HuH-7 (cell line): ENCODE results near the gene MEF2A.

Experiments
- DNase-seq: peaks from one replicate; pipeline ENCODE4 v3.0.0; 2011; ENCODE audit warnings: low spot score

MEF2A gene

GRCh38 chr15:99606646-99607045, 40.9 kb downstream of the MEF2A start:
- DNase-seq, result no peak

- DNase-seq, result no peak
Observed at GRCh38 chr15:99613481-99613880, 47.7 kb downstream of the MEF2A start.

- DNase-seq, result no peak
Observed at GRCh38 chr15:99613887-99614647, 48.3 kb downstream of the MEF2A start.

GRCh38 chr15:99614749-99615288, 49.0 kb downstream of the MEF2A start:
- DNase-seq, result no peak

- DNase-seq, result no peak
Observed at GRCh38 chr15:99615460-99615859, 49.7 kb downstream of the MEF2A start.

GRCh38 chr15:99616129-99616528, 50.3 kb downstream of the MEF2A start:
- DNase-seq, result no peak

GRCh38 chr15:99616773-99617342, 51.1 kb downstream of the MEF2A start:
- DNase-seq, result no peak

GRCh38 chr15:99618941-99619411, 53.2 kb downstream of the MEF2A start:
- DNase-seq, result no peak

GRCh38 chr15:99619712-99620111, 53.9 kb downstream of the MEF2A start:
- no peak for DNase-seq

- no peak for DNase-seq
Observed at GRCh38 chr15:99620178-99620577, 54.4 kb downstream of the MEF2A start.

- DNase-seq, result no peak
Observed at GRCh38 chr15:99621767-99622166, 56.0 kb downstream of the MEF2A start.

- DNase-seq, result peak; percentile 30
Observed at GRCh38 chr15:99628374-99629001, 62.7 kb downstream of the MEF2A start.

GRCh38 chr15:99630607-99631131, 64.9 kb downstream of the MEF2A start:
- DNase-seq, result no peak

GRCh38 chr15:99631255-99631654, 65.5 kb downstream of the MEF2A start:
- no peak for DNase-seq

- no peak for DNase-seq
Observed at GRCh38 chr15:99632521-99632920, 66.7 kb downstream of the MEF2A start.

- DNase-seq, result no peak
Observed at GRCh38 chr15:99633655-99634054, 67.9 kb downstream of the MEF2A start.

GRCh38 chr15:99634576-99634975, 68.8 kb downstream of the MEF2A start:
- DNase-seq, result no peak

GRCh38 chr15:99635145-99635544, 69.4 kb downstream of the MEF2A start:
- no peak for DNase-seq

GRCh38 chr15:99635794-99636193, 70.0 kb downstream of the MEF2A start:
- no peak for DNase-seq

GRCh38 chr15:99644913-99645542, 79.2 kb downstream of the MEF2A start:
- DNase-seq, result no peak

- DNase-seq, result no peak
Observed at GRCh38 chr15:99645543-99645935, 79.8 kb downstream of the MEF2A start.

GRCh38 chr15:99645951-99646350, 80.2 kb downstream of the MEF2A start:
- DNase-seq, result no peak
